Prostate gland (tissue), 2 donors: ENCODE data around the gene ACTA2. TPM values are rescaled to one million over a fixed set of nuclear protein-coding genes. Genes with fewer than 3 reads are reported as not detected.

ENCODE experiments used
- DNase-seq: peaks from one replicate; pipeline ENCODE4 v3.0.0-alpha.2; 2019; ENCODE audit warnings: low spot score
- H3K27ac ChIP-seq, 2 donors: fragments of 200-600 bp; sonication (generic); 2 replicates each; pipeline ENCODE4 v1.5.1; 2017 to 2019
- H3K27me3 ChIP-seq: fragments of 200-600 bp; sonication (generic); replicated peaks from 2 replicates; pipeline ENCODE4 v1.5.1; 2019; ENCODE audit not compliant: insufficient read depth
- H3K36me3 ChIP-seq, 2 donors: fragments of 200-600 bp; sonication (generic); 1 replicate in 1 of 2; 2 replicates in 1 of 2; pipeline versions ENCODE4 v1.5.1 to v1.8.1; 2017 to 2019
- H3K4me1 ChIP-seq: fragments of 200-600 bp; sonication (generic); replicated peaks from 2 replicates; pipeline ENCODE4 v1.5.1; 2019
- H3K4me3 ChIP-seq, 2 donors: fragments of 200-600 bp; sonication (generic); 2 replicates each; pipeline ENCODE4 v1.5.1; 2017 to 2019
- H3K9me3 ChIP-seq: fragments of 200-600 bp; sonication (generic); 2 replicates; pipeline ENCODE4 v1.5.1; 2017
- CTCF ChIP-seq, 4 experiments: fragments of 200-600 bp in 2 of 4; fragments of 450-650 bp in 2 of 4; sonication (generic) in 2 of 4; IDR thresholded peaks; 1 replicate in 3 of 4; 2 replicates in 1 of 4; pipeline ENCODE4 v1.5.1; 2016 to 2019; ENCODE audit warnings: antibody characterized with exemption in 4 of 4, mild to moderate bottlenecking in 2 of 4, moderate library complexity in 2 of 4
- POLR2A ChIP-seq: fragments of 450-650 bp; IDR thresholded peaks from one replicate; pipeline ENCODE4 v1.6.1; 2016; ENCODE audit warnings: antibody characterized with exemption, mild to moderate bottlenecking
- POLR2AphosphoS5 ChIP-seq: sonication (generic); formaldehyde crosslinking; IDR thresholded peaks from one replicate; pipeline ENCODE4 v1.6.1; 2017; ENCODE audit warnings: antibody characterized with exemption
- WGBS: methylation state at CpG from one replicate; pipeline ENCODE4 v1.1.5; 2018; 5-methylcytosine and 5-hydroxymethylcytosine counted together
- intact Hi-C: fragments of 100-400 bp; cut with DNase I; formaldehyde crosslinking; loops from one replicate; pipeline ENCODE4 v1.14.2; 2022
- total RNA-seq, 2 donors: library from RNA; depleted of rRNA; stranded (reverse); fragments of >200 nt; gene quantifications; one replicate each; pipeline ENCODE4 v1.1.0, GENCODE V29; 2016

The ACTA2 gene
- total RNA-seq, 2 donors from 2014 or later = 1,024 to 1,957 TPM

- Histone ChIP-seq H3K9me3 (no peaks in the 10 kb centered on the region), H3K27me3 (no peaks in the 10 kb centered on the region), H3K4me1 (no peaks in the 10 kb centered on the region), H3K27ac (no peak overlapping the region), H3K36me3 (no peaks in the 10 kb centered on the region), H3K4me3 (no peak overlapping the region)
- TF ChIP-seq POLR2AphosphoS5 = no peak
- TF ChIP-seq CTCF (IDR thresholded peaks at IDR 0.05) = no peak
- TF ChIP-seq POLR2A = no peak
- DNase-seq = no peak
- intact Hi-C loops = loop anchor here (2.0 kb wide), 1 partner anchor 49 kb away; no protein-coding TSS in a partner anchor
- WGBS = 83% methylated on average over 2 of the region's 2 CpGs
Observed at GRCh38 chr10:88927416-88927690, 25.2 kb downstream of the ACTA2 start.

- intact Hi-C loops = loop anchor here (2.0 kb wide), 1 partner anchor 48 kb away; no protein-coding TSS in a partner anchor
- no peak overlapping the region for H3K4me3 ChIP-seq
- WGBS = 46% methylated on average over 6 of the region's 6 CpGs
- H3K27me3 ChIP-seq = no peaks in the 10 kb centered on the region
- no peak overlapping the region for H3K27ac ChIP-seq
- H3K9me3 ChIP-seq = no peaks in the 10 kb centered on the region
- no peaks in the 10 kb centered on the region for H3K4me1 ChIP-seq
- no peaks in the 10 kb centered on the region for H3K36me3 ChIP-seq
- DNase-seq = no peak
- TF ChIP-seq CTCF (IDR thresholded peaks at IDR 0.05) (no peak), POLR2AphosphoS5 (no peak), POLR2A (no peak)
Observed at GRCh38 chr10:88926566-88927415, 25.8 kb downstream of the ACTA2 start.

- DNase-seq = no peak
- H3K27ac ChIP-seq = no peak overlapping the region
- H3K4me1 ChIP-seq = no peaks in the 10 kb centered on the region
- intact Hi-C loops = no loop called here
- no peak overlapping the region for H3K4me3 ChIP-seq
- no peaks in the 10 kb centered on the region for H3K9me3 ChIP-seq
- no peak for TF ChIP-seq POLR2A
- no peak for TF ChIP-seq CTCF (IDR thresholded peaks at IDR 0.05)
- TF ChIP-seq POLR2AphosphoS5 = no peak
- no peaks in the 10 kb centered on the region for H3K36me3 ChIP-seq
- no peaks in the 10 kb centered on the region for H3K27me3 ChIP-seq
Observed at GRCh38 chr10:88923520-88923919, 29.1 kb downstream of the ACTA2 start.

- TF ChIP-seq CTCF (IDR thresholded peaks at IDR 0.05) (no peak), POLR2A (no peak), POLR2AphosphoS5 (no peak)
- H3K4me1 ChIP-seq = no peaks in the 10 kb centered on the region
- no peaks in the 10 kb centered on the region for H3K36me3 ChIP-seq
- intact Hi-C loops = no loop called here
- H3K27ac ChIP-seq = no peak overlapping the region
- 81% methylated on average over 2 of the region's 2 CpGs for WGBS
- no peaks in the 10 kb centered on the region for H3K9me3 ChIP-seq
- H3K4me3 ChIP-seq = no peak overlapping the region
- DNase-seq = no peak
- no peaks in the 10 kb centered on the region for H3K27me3 ChIP-seq
Observed at GRCh38 chr10:88922041-88922440, 30.5 kb downstream of the ACTA2 start.

- H3K27ac ChIP-seq = no peak overlapping the region
- TF ChIP-seq POLR2AphosphoS5 = no peak
- no peak for TF ChIP-seq POLR2A
- TF ChIP-seq CTCF (IDR thresholded peaks at IDR 0.05) = no peak
- WGBS = 43% methylated on average over 3 of the region's 3 CpGs
- intact Hi-C loops = no loop called here
- H3K4me1 ChIP-seq = no peaks in the 10 kb centered on the region
- DNase-seq = no peak
- no peaks in the 10 kb centered on the region for H3K36me3 ChIP-seq
- no peaks in the 10 kb centered on the region for H3K27me3 ChIP-seq
- no peaks in the 10 kb centered on the region for H3K9me3 ChIP-seq
- no peak overlapping the region for H3K4me3 ChIP-seq
Observed at GRCh38 chr10:88920986-88921593, 31.5 kb downstream of the ACTA2 start.
